Hematopoietic multipotent progenitor cell treated with erythropoietin and hydrocortisone succinate and interleukin-3 and kit ligand, for 8 days (in vitro differentiated cells): ENCODE results near the gene AGPAT1.
"Not testable (repeated sequence)": the region's sequence is repeated elsewhere in the genome, so short reads cannot be mapped to it uniquely, and the experiment has no call there.

Experiments used
- DNase-seq: peaks from one replicate; pipeline ENCODE4 v3.0.0-alpha.2; 2015

Gene AGPAT1

GRCh38 chr6:32175711-32176475, at the start of gene AGPAT1:
AGPAT1 (minus strand) TSS chr6:32176084; CDS start chr6:32171496, 4,588 bp downstream.
- DNase-seq = peak; percentile 97

- no peak for DNase-seq
These were observed 48.8 kb upstream of the AGPAT1 start for GRCh38 chr6:32224696-32225095.

- no peak for DNase-seq
These were observed 47.7 kb upstream of the AGPAT1 start, which contains the start of gene NOTCH4 for GRCh38 chr6:32223258-32224235. NOTCH4 (minus strand) TSS chr6:32224067; CDS start chr6:32223928, 139 bp downstream.

GRCh38 chr6:32222333-32223230, 46.7 kb upstream of the AGPAT1 start:
- no peak for DNase-seq

GRCh38 chr6:32220021-32220420, 44.1 kb upstream of the AGPAT1 start:
- DNase-seq = no peak

- DNase-seq = no peak
These were observed 42.3 kb upstream of the AGPAT1 start for GRCh38 chr6:32218167-32218566.

GRCh38 chr6:32216998-32217397, 41.1 kb upstream of the AGPAT1 start:
- no peak for DNase-seq

GRCh38 chr6:32216285-32216684, 40.4 kb upstream of the AGPAT1 start:
- DNase-seq = peak; percentile 65

GRCh38 chr6:32215617-32216016, 39.7 kb upstream of the AGPAT1 start:
- no peak for DNase-seq

- DNase-seq = no peak
These were observed 38.2 kb upstream of the AGPAT1 start for GRCh38 chr6:32214126-32214525.

GRCh38 chr6:32213649-32214048, 37.8 kb upstream of the AGPAT1 start:
- DNase-seq = no peak

GRCh38 chr6:32212076-32212760, 36.3 kb upstream of the AGPAT1 start:
- DNase-seq = no peak

GRCh38 chr6:32211432-32211831, 35.5 kb upstream of the AGPAT1 start:
- not testable (repeated sequence) for DNase-seq

- DNase-seq = no peak
These were observed 34.3 kb upstream of the AGPAT1 start for GRCh38 chr6:32210191-32210601.

GRCh38 chr6:32208996-32209395, 33.1 kb upstream of the AGPAT1 start:
- DNase-seq = no peak

- no peak for DNase-seq
These were observed 28.4 kb upstream of the AGPAT1 start for GRCh38 chr6:32204268-32204715.

GRCh38 chr6:32203426-32204267, 27.8 kb upstream of the AGPAT1 start:
- no peak for DNase-seq

- DNase-seq = no peak
These were observed 26.3 kb upstream of the AGPAT1 start for GRCh38 chr6:32202186-32202585.

- DNase-seq = no peak
These were observed 25.0 kb upstream of the AGPAT1 start for GRCh38 chr6:32200711-32201475.

- DNase-seq = no peak
These were observed 23.0 kb upstream of the AGPAT1 start for GRCh38 chr6:32198866-32199265.
